GM23338 (cell line): ENCODE results near the gene ANKRD65.
"Not testable (repeated sequence)": the region's sequence is repeated elsewhere in the genome, so short reads cannot be mapped to it uniquely, and the experiment has no call there.

Source experiments
- CREB1 ChIP-seq: fragments of 250-450 bp; sonication (Bioruptor Pico); IDR thresholded peaks from 2 replicates; pipeline ENCODE4 v1.5.0; 2020; ENCODE audit warnings: low read depth, mild to moderate bottlenecking, moderate library complexity
- CTCF ChIP-seq, 2 experiments: fragments of 200-600 bp in 1 of 2; sonication (generic) in 1 of 2; conservative IDR thresholded peaks; 2 replicates each; pipeline versions ENCODE4 v1.5.1 to v1.6.1; 2016 to 2017; ENCODE audit warnings: antibody characterized with exemption in 2 of 2, low read depth in 2 of 2, mild to moderate bottlenecking in 2 of 2, moderate library complexity in 1 of 2
- EZH2 ChIP-seq: fragments of 200-600 bp; sonication (generic); IDR thresholded peaks from one replicate; pipeline ENCODE4 v1.8.0; 2017; ENCODE audit warnings: antibody characterized with exemption, mild to moderate bottlenecking, low read depth; ENCODE audit not compliant: unreplicated experiment
- EZH2phosphoT487 ChIP-seq: fragments of 200-600 bp; sonication (generic); IDR thresholded peaks from one replicate; pipeline ENCODE4 v1.8.1; 2018; ENCODE audit warnings: antibody characterized with exemption; ENCODE audit not compliant: unreplicated experiment
- NANOG ChIP-seq: IDR thresholded peaks from 2 replicates; pipeline ENCODE4 v1.6.1; 2016; ENCODE audit warnings: antibody characterized with exemption, borderline replicate concordance
- POLR2AphosphoS5 ChIP-seq: IDR thresholded peaks from 2 replicates; pipeline ENCODE4 v1.6.1; 2016; ENCODE audit warnings: antibody characterized with exemption, low read depth
- ZNF114 ChIP-seq: fragments of 250-450 bp; sonication (Bioruptor Pico); IDR thresholded peaks from 2 replicates; pipeline ENCODE4 v1.5.0; 2020; ENCODE audit warnings: mild to moderate bottlenecking, moderate library complexity
- ZNF331 ChIP-seq: fragments of 250-450 bp; sonication (Bioruptor Pico); IDR thresholded peaks from 2 replicates; pipeline ENCODE4 v1.5.0; 2020; ENCODE audit warnings: low read depth, mild to moderate bottlenecking, moderate library complexity
- TF ChIP-seq, protein P1 (sequence below): IDR thresholded peaks from 2 replicates; pipeline ENCODE4 v1.6.1; 2016; ENCODE audit warnings: antibody characterized with exemption
- TF ChIP-seq, protein P2 (sequence below): IDR thresholded peaks from one replicate; pipeline ENCODE4 v1.6.1; 2018; ENCODE audit warnings: antibody characterized with exemption; ENCODE audit not compliant: unreplicated experiment

- not testable (repeated sequence) for TF ChIP-seq EZH2; CTCF (conservative IDR thresholded peaks at IDR 0.05; ENCODE audit: low read depth in 2 of 2); EZH2phosphoT487; NANOG; ZNF114 (CRISPR knock-in tag); POLR2AphosphoS5; CREB1; ZNF331 (CRISPR knock-in tag)
- TF ChIP-seq, protein P1, sequence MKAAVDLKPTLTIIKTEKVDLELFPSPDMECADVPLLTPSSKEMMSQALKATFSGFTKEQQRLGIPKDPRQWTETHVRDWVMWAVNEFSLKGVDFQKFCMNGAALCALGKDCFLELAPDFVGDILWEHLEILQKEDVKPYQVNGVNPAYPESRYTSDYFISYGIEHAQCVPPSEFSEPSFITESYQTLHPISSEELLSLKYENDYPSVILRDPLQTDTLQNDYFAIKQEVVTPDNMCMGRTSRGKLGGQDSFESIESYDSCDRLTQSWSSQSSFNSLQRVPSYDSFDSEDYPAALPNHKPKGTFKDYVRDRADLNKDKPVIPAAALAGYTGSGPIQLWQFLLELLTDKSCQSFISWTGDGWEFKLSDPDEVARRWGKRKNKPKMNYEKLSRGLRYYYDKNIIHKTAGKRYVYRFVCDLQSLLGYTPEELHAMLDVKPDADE: not testable (repeated sequence)
- TF ChIP-seq, protein P2, sequence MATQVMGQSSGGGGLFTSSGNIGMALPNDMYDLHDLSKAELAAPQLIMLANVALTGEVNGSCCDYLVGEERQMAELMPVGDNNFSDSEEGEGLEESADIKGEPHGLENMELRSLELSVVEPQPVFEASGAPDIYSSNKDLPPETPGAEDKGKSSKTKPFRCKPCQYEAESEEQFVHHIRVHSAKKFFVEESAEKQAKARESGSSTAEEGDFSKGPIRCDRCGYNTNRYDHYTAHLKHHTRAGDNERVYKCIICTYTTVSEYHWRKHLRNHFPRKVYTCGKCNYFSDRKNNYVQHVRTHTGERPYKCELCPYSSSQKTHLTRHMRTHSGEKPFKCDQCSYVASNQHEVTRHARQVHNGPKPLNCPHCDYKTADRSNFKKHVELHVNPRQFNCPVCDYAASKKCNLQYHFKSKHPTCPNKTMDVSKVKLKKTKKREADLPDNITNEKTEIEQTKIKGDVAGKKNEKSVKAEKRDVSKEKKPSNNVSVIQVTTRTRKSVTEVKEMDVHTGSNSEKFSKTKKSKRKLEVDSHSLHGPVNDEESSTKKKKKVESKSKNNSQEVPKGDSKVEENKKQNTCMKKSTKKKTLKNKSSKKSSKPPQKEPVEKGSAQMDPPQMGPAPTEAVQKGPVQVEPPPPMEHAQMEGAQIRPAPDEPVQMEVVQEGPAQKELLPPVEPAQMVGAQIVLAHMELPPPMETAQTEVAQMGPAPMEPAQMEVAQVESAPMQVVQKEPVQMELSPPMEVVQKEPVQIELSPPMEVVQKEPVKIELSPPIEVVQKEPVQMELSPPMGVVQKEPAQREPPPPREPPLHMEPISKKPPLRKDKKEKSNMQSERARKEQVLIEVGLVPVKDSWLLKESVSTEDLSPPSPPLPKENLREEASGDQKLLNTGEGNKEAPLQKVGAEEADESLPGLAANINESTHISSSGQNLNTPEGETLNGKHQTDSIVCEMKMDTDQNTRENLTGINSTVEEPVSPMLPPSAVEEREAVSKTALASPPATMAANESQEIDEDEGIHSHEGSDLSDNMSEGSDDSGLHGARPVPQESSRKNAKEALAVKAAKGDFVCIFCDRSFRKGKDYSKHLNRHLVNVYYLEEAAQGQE: not testable (repeated sequence)
These were observed 8.7 kb downstream of the ANKRD65 start for GRCh38 chr1:1412311-1412902.
